IMR-90 (cell line): Measurements from ENCODE around the gene GNA14.

ENCODE experiments used
- CTCF ChIP-seq: conservative IDR thresholded peaks from 2 replicates; pipeline ENCODE4 v1.5.1; 2012; ENCODE audit warnings: mild to moderate bottlenecking, low read depth, low read length, improper control_type of control experiment
- FOS ChIP-seq: fragments of 150-350 bp; IDR thresholded peaks from 2 replicates; pipeline ENCODE4 v1.6.1; 2016; ENCODE audit warnings: low read depth, low read length
- POLR2A ChIP-seq: IDR thresholded peaks from 2 replicates; pipeline ENCODE4 v1.6.1; 2012; ENCODE audit warnings: mild to moderate bottlenecking, low read depth, low read length
- SMC3 ChIP-seq: fragments of 150-350 bp; IDR thresholded peaks from 2 replicates; pipeline ENCODE4 v1.6.1; 2016; ENCODE audit warnings: low read depth, mild to moderate bottlenecking, antibody characterized with exemption, low read length, moderate library complexity

GRCh38 chr9:77534376-77535057, 113.6 kb downstream of the GNA14 start:
- TF ChIP-seq CTCF (no peak), FOS (no peak), POLR2A (no peak), SMC3 (no peak)
